IMR-90 (cell line): Measurements from ENCODE around the gene SEMA6A. TPM values are rescaled to one million over a fixed set of nuclear protein-coding genes. Genes with fewer than 3 reads are reported as not detected.

Experiments used
- ATAC-seq: fragments of 200-7000 bp; cut with Tn5 transposase; 2 replicates; pipeline ENCODE4 v1.9.1; 2020; ENCODE audit warnings: low read depth, mild to moderate bottlenecking, moderate library complexity
- BruUV-seq: library from RNA; stranded (reverse); fragments of 400-500 nt; replicated peaks from 2 replicates; lab custom pipeline; 2021; lab: Mats Ljungman, UMichigan
- CTCF ChIA-PET: fragments of 300-600 bp; formaldehyde crosslinking; extraction: SDS; loops from one replicate; lab custom pipeline; 2021; ENCODE audit warnings: antibody characterized with exemption; lab: Yijun Ruan, JAX
- POLR2A ChIA-PET: fragments of 300-600 bp; sonication (Branson Sonifier 250); formaldehyde crosslinking; loops from one replicate; lab custom pipeline; 2022; ENCODE audit warnings: antibody characterized with exemption; ENCODE audit not compliant: unreplicated experiment; lab: Charles Lee
- DNase-seq: peaks from one replicate; pipeline ENCODE4 v3.0.0; 2013
- H2AFZ ChIP-seq: replicated peaks from 2 replicates; pipeline ENCODE3; 2013; ENCODE audit warnings: low read length, mild to moderate bottlenecking; ENCODE audit not compliant: poor library complexity
- H2AK5ac ChIP-seq: 2 replicates; pipeline ENCODE4 v1.6.1; 2013; ENCODE audit warnings: low read depth, low read length, inconsistent platforms
- H2AK9ac ChIP-seq: replicated peaks from 2 replicates; pipeline ENCODE3; 2013; ENCODE audit warnings: mild to moderate bottlenecking, low read depth, low read length, moderate library complexity; ENCODE audit not compliant: poor library complexity
- H2BK120ac ChIP-seq: 2 replicates; pipeline ENCODE4 v1.6.1; 2013; ENCODE audit warnings: low read depth, low read length, inconsistent platforms
- H2BK15ac ChIP-seq: 3 replicates; pipeline ENCODE4 v1.6.1; 2013; ENCODE audit warnings: low read depth, low read length, inconsistent platforms
- H2BK20ac ChIP-seq: 2 replicates; pipeline ENCODE4 v1.6.1; 2013; ENCODE audit warnings: low read depth, mild to moderate bottlenecking, inconsistent platforms, low read length, moderate library complexity
- H2BK5ac ChIP-seq: 2 replicates; pipeline ENCODE4 v1.6.1; 2013; ENCODE audit warnings: mild to moderate bottlenecking, low read depth, low read length, inconsistent platforms; ENCODE audit not compliant: poor library complexity, severe bottlenecking
- H3K14ac ChIP-seq: replicated peaks from 2 replicates; pipeline ENCODE4 v1.6.1; 2013; ENCODE audit warnings: low read depth, low read length, inconsistent platforms
- H3K18ac ChIP-seq: 2 replicates; pipeline ENCODE4 v1.6.1; 2013; ENCODE audit warnings: low read depth, low read length, control low read depth
- H3K23ac ChIP-seq: 2 replicates; pipeline ENCODE4 v1.6.1; 2013; ENCODE audit warnings: low read depth, low read length, inconsistent platforms
- H3K27ac ChIP-seq: 2 replicates; pipeline ENCODE4 v1.5.1; 2013; ENCODE audit warnings: mild to moderate bottlenecking, control low read depth, low read length; ENCODE audit not compliant: insufficient read depth
- H3K27me3 ChIP-seq: 2 replicates; pipeline ENCODE4 v1.6.1; 2013; ENCODE audit warnings: low read length; ENCODE audit not compliant: control insufficient read depth, insufficient read depth
- H3K36me3 ChIP-seq: 2 replicates; pipeline ENCODE4 v1.6.1; 2013; ENCODE audit warnings: low read length, mixed read lengths; ENCODE audit not compliant: control insufficient read depth, insufficient read depth
- H3K4ac ChIP-seq: 2 replicates; pipeline ENCODE4 v1.6.1; 2013; ENCODE audit warnings: low read depth, low read length, inconsistent platforms
- H3K4me1 ChIP-seq: 2 replicates; pipeline ENCODE4 v1.6.1; 2013; ENCODE audit warnings: low read length, mixed read lengths; ENCODE audit not compliant: control insufficient read depth, insufficient read depth
- H3K4me2 ChIP-seq: 2 replicates; pipeline ENCODE4 v1.6.1; 2013; ENCODE audit warnings: low read depth, mild to moderate bottlenecking, control low read depth, low read length, moderate library complexity
- H3K4me3 ChIP-seq: 2 replicates; pipeline ENCODE4 v1.5.1; 2013; ENCODE audit warnings: low read depth, mild to moderate bottlenecking, control low read depth, low read length, moderate library complexity; ENCODE audit not compliant: insufficient read depth
- H3K56ac ChIP-seq: 2 replicates; pipeline ENCODE4 v1.6.1; 2013; ENCODE audit warnings: low read length, inconsistent platforms; ENCODE audit not compliant: insufficient read depth; ENCODE audit errors: extremely low read depth
- H3K79me1 ChIP-seq, 2 experiments: 2 replicates each; pipeline ENCODE4 v1.6.1; 2013; ENCODE audit warnings: low read length in 2 of 2, inconsistent platforms in 1 of 2, low read depth in 1 of 2
- H3K9ac ChIP-seq: 2 replicates; pipeline ENCODE4 v1.6.1; 2013; ENCODE audit warnings: low read depth, low read length, control low read depth
- H3K9me1 ChIP-seq: 2 replicates; pipeline ENCODE4 v1.6.1; 2013; ENCODE audit warnings: low read length, inconsistent platforms; ENCODE audit not compliant: insufficient read depth
- H3K9me3 ChIP-seq: 2 replicates; pipeline ENCODE4 v1.6.1; 2013; ENCODE audit warnings: low read length; ENCODE audit not compliant: control insufficient read depth, insufficient read depth
- H4K20me1 ChIP-seq: 2 replicates; pipeline ENCODE4 v1.6.1; 2013; ENCODE audit warnings: low read length, inconsistent platforms; ENCODE audit not compliant: insufficient read depth
- H4K5ac ChIP-seq: 2 replicates; pipeline ENCODE4 v1.6.1; 2013; ENCODE audit warnings: mild to moderate bottlenecking, low read depth, low read length, control low read depth
- H4K8ac ChIP-seq, 2 experiments: 2 replicates each; pipeline ENCODE4 v1.6.1; 2013; ENCODE audit warnings: low read depth in 2 of 2, low read length in 2 of 2, control low read depth in 1 of 2, inconsistent platforms in 1 of 2
- H4K91ac ChIP-seq: 2 replicates; pipeline ENCODE4 v1.6.1; 2013; ENCODE audit warnings: low read depth, low read length, inconsistent platforms; ENCODE audit not compliant: insufficient read depth
- BHLHE40 ChIP-seq: fragments of 150-350 bp; IDR thresholded peaks from 2 replicates; pipeline ENCODE4 v1.6.1; 2016; ENCODE audit warnings: mild to moderate bottlenecking, low read depth, low read length
- CEBPB ChIP-seq: IDR thresholded peaks from 2 replicates; pipeline ENCODE4 v1.6.1; 2012; ENCODE audit warnings: low read depth, low read length, improper control_type of control experiment
- CHD1 ChIP-seq: IDR thresholded peaks from 2 replicates; pipeline ENCODE4 v1.6.1; 2012; ENCODE audit warnings: low read depth, low read length, improper control_type of control experiment
- ELK1 ChIP-seq: fragments of 150-350 bp; IDR thresholded peaks from 2 replicates; pipeline ENCODE4 v1.6.1; 2016; ENCODE audit warnings: low read depth, mild to moderate bottlenecking, low read length, moderate library complexity, borderline replicate concordance
- MAFK ChIP-seq: IDR thresholded peaks from 2 replicates; pipeline ENCODE4 v1.6.1; 2012; ENCODE audit warnings: low read depth, low read length, improper control_type of control experiment
- MAZ ChIP-seq: IDR thresholded peaks from 2 replicates; pipeline ENCODE4 v1.6.1; 2012; ENCODE audit warnings: low read depth, mild to moderate bottlenecking, low read length, improper control_type of control experiment, moderate library complexity, borderline replicate concordance
- MXI1 ChIP-seq: IDR thresholded peaks from 2 replicates; pipeline ENCODE4 v1.6.1; 2012; ENCODE audit warnings: low read depth, mild to moderate bottlenecking, low read length, moderate library complexity, borderline replicate concordance
- NFE2L2 ChIP-seq: fragments of 150-350 bp; IDR thresholded peaks from 2 replicates; pipeline ENCODE4 v1.6.1; 2016; ENCODE audit warnings: low read depth, mild to moderate bottlenecking, low read length
- WGBS, 2 experiments: methylation state at CpG; one replicate each; pipeline versions ENCODE4 v1.1.5 to v1.1.7; 2013; ENCODE audit warnings: missing lambda C conversion rate in 2 of 2; ENCODE audit not compliant: insufficient read length in 1 of 2; ENCODE audit errors: extremely low coverage in 2 of 2; 5-methylcytosine and 5-hydroxymethylcytosine counted together
- dilution Hi-C: fragments of 300-500 bp; cut with HindIII; formaldehyde crosslinking; loops from one replicate; pipeline ENCODE4 v1.14.3; 2018; ENCODE audit warnings: low sequenced_read_pairs; ENCODE audit not compliant: unreplicated experiment
- in situ Hi-C: fragments of 300-500 bp; cut with MboI; formaldehyde crosslinking; loops from 3 replicates; pipeline ENCODE4 v1.14.3; 2019; ENCODE audit warnings: low sequenced_read_pairs, inconsistent platforms, mixed read lengths
- intact Hi-C: fragments of 100-400 bp; cut with micrococcal nuclease; formaldehyde crosslinking; loops from 2 replicates; pipeline ENCODE4 v1.10.0; 2022
- polyA plus RNA-seq, 3 experiments: library from polyadenylated mRNA; depleted of rRNA; stranded (reverse); fragments of >200 nt; gene quantifications; 2 replicates each; pipeline ENCODE4 v1.2.3, GENCODE V29; 2012; ENCODE audit warnings: low replicate concordance in 1 of 3
- total RNA-seq: library from RNA; depleted of rRNA; stranded (reverse); fragments of >200 nt; gene quantifications from 2 replicates; pipeline ENCODE4 v1.2.3, GENCODE V29; 2012

SEMA6A gene
- total and polyA plus RNA-seq, 2 of the 4 experiments (the other 2 are of a cell fraction), result 0.27 to 0.36 TPM

GRCh38 chr5:116418774-116419173 is 155.8 kb downstream of the SEMA6A start:
- Histone ChIP-seq H3K23ac (no peak overlapping the region), H3K9me3 (no peaks in the 10 kb centered on the region), H3K9ac (no peak overlapping the region), H2BK120ac (no peak overlapping the region), H2AFZ (no peak overlapping the region), H2BK15ac (no peak overlapping the region), H3K4me2 (no peak overlapping the region), H3K4me3 (no peak overlapping the region), H4K5ac (no peak overlapping the region), H4K8ac (no peak overlapping the region), H3K36me3 (no peaks in the 10 kb centered on the region), H4K20me1 (no peaks in the 10 kb centered on the region), H3K4ac (no peak overlapping the region), H3K56ac (no peak overlapping the region), H3K9me1 (no peaks in the 10 kb centered on the region), H2AK5ac (no peak overlapping the region), H3K14ac (no peak overlapping the region), H2BK20ac (no peak overlapping the region), H3K79me1 (no peaks in the 10 kb centered on the region), H3K27ac (no peak overlapping the region), H2AK9ac (no peak overlapping the region), H3K27me3 (no peaks in the 10 kb centered on the region), H2BK5ac (no peak overlapping the region), H3K4me1 (no peaks in the 10 kb centered on the region), H3K18ac (no peak overlapping the region), H4K91ac (no peak overlapping the region)
- ChIA-PET CTCF (no interaction called here), POLR2A (interaction anchor here (0.6 kb wide), 1 partner anchor 36 kb away, joined by 8 read pairs; no protein-coding TSS in a partner anchor)
- WGBS, 2 experiments, result no CpG with 5 or more reads among the region's 3 CpGs
- in situ Hi-C loops (no loop called here), dilution Hi-C loops (no loop called here), intact Hi-C loops (no loop called here)
- TF ChIP-seq MXI1, result no peak
- TF ChIP-seq NFE2L2, result no peak
- TF ChIP-seq CHD1, result no peak
- TF ChIP-seq MAFK, result no peak
- TF ChIP-seq CEBPB, result no peak
- no peak for TF ChIP-seq MAZ
- no peak for TF ChIP-seq BHLHE40
- TF ChIP-seq ELK1, result no peak
- ATAC-seq (no peak), DNase-seq (no peak)
- no TSS peak for BruUV-seq
